ENCODE measurements around the gene KCNK1. TPM values are rescaled to one million over a fixed set of nuclear protein-coding genes. Genes with fewer than 3 reads are reported as not detected.

Gene KCNK1
- total RNA-seq, 1 donor from 2014 or later, result 7.3 TPM

GRCh38 chr1:233570706-233571105, 43.2 kb upstream of the KCNK1 start:
- Histone ChIP-seq H3K4me3 (no peak overlapping the region), H3K27ac (no peak overlapping the region), H3K27me3 (no peaks in the 10 kb centered on the region), H3K4me1 (no peaks in the 10 kb centered on the region), H3K36me3 (no peaks in the 10 kb centered on the region), H3K9me3 (no peaks in the 10 kb centered on the region)
- DNase-seq (no peak), ATAC-seq (no peak)
- intact Hi-C loops (cut with DNase I), result no loop called here
- TF ChIP-seq CTCF (IDR thresholded peaks at IDR 0.05), result no peak

GRCh38 chr1:233572896-233573295, 41.0 kb upstream of the KCNK1 start:
- Histone ChIP-seq H3K27me3 (no peaks in the 10 kb centered on the region), H3K4me3 (no peak overlapping the region), H3K36me3 (no peaks in the 10 kb centered on the region), H3K9me3 (no peaks in the 10 kb centered on the region), H3K4me1 (no peaks in the 10 kb centered on the region), H3K27ac (no peak overlapping the region)
- ATAC-seq (no peak), DNase-seq (no peak)
- no peak for TF ChIP-seq CTCF (IDR thresholded peaks at IDR 0.05)
- intact Hi-C loops (cut with DNase I), result no loop called here

- Histone ChIP-seq H3K27me3 (no peaks in the 10 kb centered on the region), H3K27ac (no peak overlapping the region), H3K9me3 (no peaks in the 10 kb centered on the region), H3K4me1 (no peaks in the 10 kb centered on the region), H3K4me3 (no peak overlapping the region), H3K36me3 (no peaks in the 10 kb centered on the region)
- no peak for TF ChIP-seq CTCF (IDR thresholded peaks at IDR 0.05)
- no peak for ATAC-seq
- no peak for DNase-seq
- intact Hi-C loops (cut with DNase I), result no loop called here
These were observed 38.5 kb upstream of the KCNK1 start for GRCh38 chr1:233575450-233575849.

GRCh38 chr1:233582439-233582838, 31.5 kb upstream of the KCNK1 start:
- Histone ChIP-seq H3K36me3 (no peaks in the 10 kb centered on the region), H3K4me3 (no peak overlapping the region), H3K4me1 (no peaks in the 10 kb centered on the region), H3K27ac (no peak overlapping the region), H3K27me3 (no peaks in the 10 kb centered on the region), H3K9me3 (no peaks in the 10 kb centered on the region)
- ATAC-seq (no peak), DNase-seq (no peak)
- TF ChIP-seq CTCF (IDR thresholded peaks at IDR 0.05), result no peak
- intact Hi-C loops (cut with DNase I), result no loop called here

GRCh38 chr1:233584376-233584775, 29.5 kb upstream of the KCNK1 start:
- TF ChIP-seq CTCF (IDR thresholded peaks at IDR 0.05), result no peak
- intact Hi-C loops (cut with DNase I), result no loop called here
- H3K36me3 ChIP-seq, result no peaks in the 10 kb centered on the region
- H3K27me3 ChIP-seq, result no peaks in the 10 kb centered on the region
- no peak overlapping the region for H3K27ac ChIP-seq
- H3K4me1 ChIP-seq, result no peaks in the 10 kb centered on the region
- no peak for ATAC-seq
- no peak overlapping the region for H3K4me3 ChIP-seq
- no peaks in the 10 kb centered on the region for H3K9me3 ChIP-seq
- DNase-seq, result no peak

- DNase-seq (no peak), ATAC-seq (no peak)
- no peaks in the 10 kb centered on the region for H3K9me3 ChIP-seq
- H3K36me3 ChIP-seq, result no peaks in the 10 kb centered on the region
- no peaks in the 10 kb centered on the region for H3K27me3 ChIP-seq
- H3K4me1 ChIP-seq, result no peaks in the 10 kb centered on the region
- intact Hi-C loops (cut with DNase I), result no loop called here
- no peak overlapping the region for H3K27ac ChIP-seq
- no peak overlapping the region for H3K4me3 ChIP-seq
- TF ChIP-seq CTCF (IDR thresholded peaks at IDR 0.05), result no peak
These were observed 29.0 kb upstream of the KCNK1 start for GRCh38 chr1:233584931-233585330.
